Hepatocyte (in vitro differentiated cells): ENCODE results near the gene COL4A2. TPM values are rescaled to one million over a fixed set of nuclear protein-coding genes. Genes with fewer than 3 reads are reported as not detected.
A peak's percentile ranks its signal among the peaks of the same experiment; 100 is the strongest.

Experiments used
- DNase-seq: peaks from one replicate; pipeline ENCODE4 v3.0.0-alpha.2; 2016; ENCODE audit warnings: low spot score
- H2AFZ ChIP-seq: fragments of 200-600 bp; sonication (generic); 2 replicates; pipeline ENCODE4 v1.6.0; 2016; ENCODE audit warnings: antibody characterized with exemption, mild to moderate bottlenecking
- H3K27ac ChIP-seq: fragments of 200-600 bp; sonication (generic); 2 replicates; pipeline ENCODE4 v1.5.1; 2016; ENCODE audit warnings: mild to moderate bottlenecking
- H3K27me3 ChIP-seq: fragments of 200-600 bp; sonication (generic); 2 replicates; pipeline ENCODE4 v1.6.1; 2016
- H3K36me3 ChIP-seq: fragments of 200-600 bp; sonication (generic); replicated peaks from 2 replicates; pipeline ENCODE4 v1.5.1; 2016; ENCODE audit warnings: low read depth; ENCODE audit not compliant: insufficient read depth
- H3K4me1 ChIP-seq: fragments of 200-600 bp; sonication (generic); 2 replicates; pipeline ENCODE4 v1.5.1; 2016; ENCODE audit warnings: mild to moderate bottlenecking, moderate library complexity; ENCODE audit not compliant: insufficient read depth
- H3K4me2 ChIP-seq: fragments of 200-600 bp; sonication (generic); 2 replicates; pipeline ENCODE4 v1.6.0; 2016
- H3K4me3 ChIP-seq: fragments of 200-600 bp; sonication (generic); 2 replicates; pipeline ENCODE4 v1.5.1; 2016; ENCODE audit warnings: mild to moderate bottlenecking
- H3K79me2 ChIP-seq: fragments of 200-600 bp; sonication (generic); 2 replicates; pipeline ENCODE4 v1.6.0; 2017; ENCODE audit warnings: mild to moderate bottlenecking
- H3K9me2 ChIP-seq: fragments of 200-600 bp; sonication (generic); replicated peaks from 2 replicates; pipeline ENCODE4 v1.6.0; 2017; ENCODE audit warnings: mild to moderate bottlenecking; ENCODE audit not compliant: insufficient read depth
- H3K9me3 ChIP-seq: fragments of 200-600 bp; sonication (generic); 2 replicates; pipeline ENCODE4 v1.5.1; 2016; ENCODE audit warnings: low read depth, mild to moderate bottlenecking
- H4K20me1 ChIP-seq: fragments of 200-600 bp; sonication (generic); 2 replicates; pipeline ENCODE4 v1.6.0; 2016; ENCODE audit warnings: mild to moderate bottlenecking; ENCODE audit not compliant: insufficient read depth, poor library complexity, severe bottlenecking
- EZH2 ChIP-seq: fragments of 200-600 bp; sonication (generic); IDR thresholded peaks from 2 replicates; pipeline ENCODE4 v1.6.1; 2016; ENCODE audit warnings: antibody characterized with exemption, mild to moderate bottlenecking, borderline replicate concordance
- EZH2phosphoT487 ChIP-seq: fragments of 200-600 bp; sonication (generic); IDR thresholded peaks from one replicate; pipeline ENCODE4 v1.6.1; 2018; ENCODE audit warnings: antibody characterized with exemption, mild to moderate bottlenecking, low read depth, moderate library complexity; ENCODE audit not compliant: unreplicated experiment, severe bottlenecking
- WGBS: methylation state at CpG from one replicate; pipeline ENCODE4 v1.1.6; 2016; ENCODE audit warnings: low lambda C conversion rate; ENCODE audit errors: missing lambda C conversion rate; 5-methylcytosine and 5-hydroxymethylcytosine counted together
- polyA plus RNA-seq: library from polyadenylated mRNA; unstranded; fragments of >200 nt; fragmentation: Nextera tagmentation; extraction: Ambion mirVana; gene quantifications from 2 replicates; pipeline ENCODE4 v1.2.1, GENCODE V29; 2016
- total RNA-seq: library from RNA; depleted of rRNA; stranded (reverse); fragments of >200 nt; gene quantifications from 2 replicates; pipeline ENCODE4 v1.2.3, GENCODE V29; 2014
- TF ChIP-seq, protein P1 (sequence below): fragments of 200-600 bp; sonication (generic); IDR thresholded peaks from 2 replicates; pipeline ENCODE4 v1.5.1; 2016; ENCODE audit warnings: antibody characterized with exemption, mild to moderate bottlenecking; ENCODE audit not compliant: poor library complexity

COL4A2 gene
- total RNA-seq, result 126 and 171 TPM in 2 replicates
- polyA plus RNA-seq, result 220 and 221 TPM in 2 replicates

GRCh38 chr13:110306960-110307766, at the start of gene COL4A2, which contains the start of gene COL4A1:
Gene COL4A2, plus strand, starts transcription at chr13:110307284. Its CDS starts 620 bp downstream, at chr13:110307904.
Gene COL4A1, minus strand, starts transcription at chr13:110307157. Its CDS starts 130 bp downstream, at chr13:110307027.
- Histone ChIP-seq H3K27ac (peak within 1 kb of the TSS; percentile 80), H3K79me2 (peaks cover 64% of the 10 kb centered on the region), H3K4me2 (peak within 1 kb of the TSS; percentile 87), H3K36me3 (no peaks in the 10 kb centered on the region), H2AFZ (peak within 1 kb of the TSS; percentile 62), H3K4me1 (peaks cover 33% of the 10 kb centered on the region), H3K27me3 (no peaks in the 10 kb centered on the region), H4K20me1 (no peaks in the 10 kb centered on the region), H3K9me3 (no peaks in the 10 kb centered on the region), H3K4me3 (peak within 1 kb of the TSS; percentile 88), H3K9me2 (no peaks in the 10 kb centered on the region)
- TF ChIP-seq, protein P1, sequence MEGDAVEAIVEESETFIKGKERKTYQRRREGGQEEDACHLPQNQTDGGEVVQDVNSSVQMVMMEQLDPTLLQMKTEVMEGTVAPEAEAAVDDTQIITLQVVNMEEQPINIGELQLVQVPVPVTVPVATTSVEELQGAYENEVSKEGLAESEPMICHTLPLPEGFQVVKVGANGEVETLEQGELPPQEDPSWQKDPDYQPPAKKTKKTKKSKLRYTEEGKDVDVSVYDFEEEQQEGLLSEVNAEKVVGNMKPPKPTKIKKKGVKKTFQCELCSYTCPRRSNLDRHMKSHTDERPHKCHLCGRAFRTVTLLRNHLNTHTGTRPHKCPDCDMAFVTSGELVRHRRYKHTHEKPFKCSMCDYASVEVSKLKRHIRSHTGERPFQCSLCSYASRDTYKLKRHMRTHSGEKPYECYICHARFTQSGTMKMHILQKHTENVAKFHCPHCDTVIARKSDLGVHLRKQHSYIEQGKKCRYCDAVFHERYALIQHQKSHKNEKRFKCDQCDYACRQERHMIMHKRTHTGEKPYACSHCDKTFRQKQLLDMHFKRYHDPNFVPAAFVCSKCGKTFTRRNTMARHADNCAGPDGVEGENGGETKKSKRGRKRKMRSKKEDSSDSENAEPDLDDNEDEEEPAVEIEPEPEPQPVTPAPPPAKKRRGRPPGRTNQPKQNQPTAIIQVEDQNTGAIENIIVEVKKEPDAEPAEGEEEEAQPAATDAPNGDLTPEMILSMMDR, result no peak
- TF ChIP-seq EZH2 (no peak), EZH2phosphoT487 (no peak)
- DNase-seq, result peak; percentile 83
- WGBS, result under 1% methylated on average over 79 of the region's 96 CpGs

GRCh38 chr13:110257408-110257807, 49.7 kb upstream of the COL4A2 start:
- Histone ChIP-seq H3K9me3 (no peaks in the 10 kb centered on the region), H3K4me1 (peaks cover 7% of the 10 kb centered on the region), H3K79me2 (peaks cover 42% of the 10 kb centered on the region), H3K27me3 (no peaks in the 10 kb centered on the region), H2AFZ (no peak overlapping the region), H3K4me3 (no peak overlapping the region), H3K9me2 (no peaks in the 10 kb centered on the region), H4K20me1 (no peaks in the 10 kb centered on the region), H3K27ac (no peak overlapping the region), H3K4me2 (no peak overlapping the region), H3K36me3 (no peaks in the 10 kb centered on the region)
- TF ChIP-seq, protein P1, result no peak
- no peak for TF ChIP-seq EZH2
- no peak for TF ChIP-seq EZH2phosphoT487
- WGBS, result 97% methylated on average over 3 of the region's 3 CpGs
- no peak for DNase-seq

- no peaks in the 10 kb centered on the region for H3K9me3 ChIP-seq
- H3K27me3 ChIP-seq, result no peaks in the 10 kb centered on the region
- H3K4me1 ChIP-seq, result peaks cover 19% of the 10 kb centered on the region
Observed at GRCh38 chr13:110258876-110259631, 48.0 kb upstream of the COL4A2 start.

More at GRCh38 chr13:110258876-110259631, 48.0 kb upstream of the COL4A2 start:
- H3K4me2 ChIP-seq, result no peak overlapping the region
- H2AFZ ChIP-seq, result no peak overlapping the region
- H3K4me3 ChIP-seq, result no peak overlapping the region
- no peak for DNase-seq
- H3K36me3 ChIP-seq, result no peaks in the 10 kb centered on the region
- H3K79me2 ChIP-seq, result peaks cover 46% of the 10 kb centered on the region
- H3K27ac ChIP-seq, result no peak overlapping the region
- TF ChIP-seq EZH2 (no peak), EZH2phosphoT487 (no peak)
- TF ChIP-seq, protein P1, result no peak
- WGBS, result 95% methylated on average over 12 of the region's 12 CpGs
- H4K20me1 ChIP-seq, result no peaks in the 10 kb centered on the region
- H3K9me2 ChIP-seq, result no peaks in the 10 kb centered on the region
